Body of pancreas (tissue), 4 donors: ENCODE measurements around the gene BZW1. TPM values are rescaled to one million over a fixed set of nuclear protein-coding genes. Genes with fewer than 3 reads are reported as not detected.

Experiments
- ATAC-seq: fragments of 150-250 bp; one replicate; pipeline ENCODE4 v1.9.1; 2016
- DNase-seq, 4 donors: peaks; one replicate each; pipeline ENCODE4 v3.0.0-alpha.2; 2019
- H3K27ac ChIP-seq, 4 donors: fragments of 200-600 bp; sonication (generic); 1 replicate in 3 of 4; 2 replicates in 1 of 4; pipeline versions ENCODE4 v1.5.1 to v1.6.1; 2016 to 2019; ENCODE audit warnings: mild to moderate bottlenecking in 1 of 4, mixed read lengths in 1 of 4, moderate library complexity in 1 of 4
- H3K27me3 ChIP-seq, 2 donors: fragments of 200-600 bp; sonication (generic); one replicate each; pipeline ENCODE4 v1.6.0; 2016; ENCODE audit warnings: mild to moderate bottlenecking in 1 of 2
- H3K36me3 ChIP-seq, 2 donors: fragments of 200-600 bp; sonication (generic); replicated peaks in 1 of 2; 2 replicates each; pipeline ENCODE4 v1.5.1; 2016; ENCODE audit warnings: low read depth in 2 of 2; ENCODE audit not compliant: insufficient read depth in 1 of 2
- H3K4me1 ChIP-seq: fragments of 200-600 bp; sonication (generic); one replicate; pipeline ENCODE4 v1.6.0; 2016
- H3K4me3 ChIP-seq, 2 donors: fragments of 200-600 bp; sonication (generic); 1 replicate in 1 of 2; 2 replicates in 1 of 2; pipeline ENCODE4 v1.5.1; 2016 to 2019
- H3K9me3 ChIP-seq, 3 donors: fragments of 200-600 bp; sonication (generic); 1 replicate in 2 of 3; 2 replicates in 1 of 3; pipeline ENCODE4 v1.5.1; 2016
- POLR2A ChIP-seq, 3 donors: fragments of 450-650 bp; IDR thresholded peaks; one replicate each; pipeline ENCODE4 v1.6.1; 2016; ENCODE audit warnings: antibody characterized with exemption in 3 of 3, mild to moderate bottlenecking in 2 of 3
- WGBS, 2 donors: methylation state at CpG; one replicate each; pipeline ENCODE4 v1.1.5; 2017; 5-methylcytosine and 5-hydroxymethylcytosine counted together
- intact Hi-C: fragments of 100-400 bp; cut with DNase I; formaldehyde crosslinking; loops from one replicate; pipeline ENCODE4 v1.15.1; 2023
- total RNA-seq, 2 donors: library from RNA; depleted of rRNA; stranded (reverse); fragments of >200 nt; gene quantifications; one replicate each; pipeline ENCODE4 v1.1.0, GENCODE V29; 2016
- TF ChIP-seq, protein P1 (sequence below), 7 experiments: fragments of 450-650 bp in 4 of 7; fragments of 200-600 bp in 3 of 7; sonication (generic) in 3 of 7; IDR thresholded peaks; one replicate each; pipeline ENCODE4 v1.5.1; 2016 to 2019; ENCODE audit warnings: antibody characterized with exemption in 7 of 7

Gene BZW1
- total RNA-seq, 2 donors from 2014 or later: 45.4 to 88.3 TPM

DNA sequence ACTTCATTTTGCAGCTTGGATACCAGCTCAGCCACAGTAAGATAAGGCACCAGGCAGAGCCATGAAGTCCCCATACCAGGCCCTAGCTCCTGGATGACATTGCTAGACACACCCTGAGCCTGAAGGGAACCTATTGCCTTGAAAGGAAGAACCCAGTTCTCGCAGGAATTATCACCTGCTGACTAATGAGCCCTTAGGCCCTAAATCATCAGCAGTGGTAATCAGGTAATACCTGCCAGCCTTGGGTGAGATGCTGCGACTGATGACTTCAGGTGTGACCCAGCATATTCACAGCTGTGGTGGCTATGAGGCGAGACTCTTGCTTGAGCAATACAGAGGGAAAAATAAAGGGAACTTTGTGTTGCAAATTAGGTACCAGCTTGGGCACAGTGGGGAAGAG lies 27.8 kb downstream of the BZW1 start:
- TF ChIP-seq POLR2A (IDR thresholded peaks at IDR 0.05): no peak
- TF ChIP-seq, protein P1, sequence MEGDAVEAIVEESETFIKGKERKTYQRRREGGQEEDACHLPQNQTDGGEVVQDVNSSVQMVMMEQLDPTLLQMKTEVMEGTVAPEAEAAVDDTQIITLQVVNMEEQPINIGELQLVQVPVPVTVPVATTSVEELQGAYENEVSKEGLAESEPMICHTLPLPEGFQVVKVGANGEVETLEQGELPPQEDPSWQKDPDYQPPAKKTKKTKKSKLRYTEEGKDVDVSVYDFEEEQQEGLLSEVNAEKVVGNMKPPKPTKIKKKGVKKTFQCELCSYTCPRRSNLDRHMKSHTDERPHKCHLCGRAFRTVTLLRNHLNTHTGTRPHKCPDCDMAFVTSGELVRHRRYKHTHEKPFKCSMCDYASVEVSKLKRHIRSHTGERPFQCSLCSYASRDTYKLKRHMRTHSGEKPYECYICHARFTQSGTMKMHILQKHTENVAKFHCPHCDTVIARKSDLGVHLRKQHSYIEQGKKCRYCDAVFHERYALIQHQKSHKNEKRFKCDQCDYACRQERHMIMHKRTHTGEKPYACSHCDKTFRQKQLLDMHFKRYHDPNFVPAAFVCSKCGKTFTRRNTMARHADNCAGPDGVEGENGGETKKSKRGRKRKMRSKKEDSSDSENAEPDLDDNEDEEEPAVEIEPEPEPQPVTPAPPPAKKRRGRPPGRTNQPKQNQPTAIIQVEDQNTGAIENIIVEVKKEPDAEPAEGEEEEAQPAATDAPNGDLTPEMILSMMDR (IDR thresholded peaks at IDR 0.05): no peak
- no peak overlapping the region for H3K27ac ChIP-seq
- H3K4me3 ChIP-seq: no peak overlapping the region
- intact Hi-C loops: no loop called here
- WGBS, 2 donors: 87 to 96% methylated on average over 3 of the region's 3 CpGs
- DNase-seq: no peak
- no peaks in the 10 kb centered on the region for H3K36me3 ChIP-seq
- no peaks in the 10 kb centered on the region for H3K27me3 ChIP-seq
- no peaks in the 10 kb centered on the region for H3K4me1 ChIP-seq
- no peaks in the 10 kb centered on the region for H3K9me3 ChIP-seq
- ATAC-seq: no peak

DNA sequence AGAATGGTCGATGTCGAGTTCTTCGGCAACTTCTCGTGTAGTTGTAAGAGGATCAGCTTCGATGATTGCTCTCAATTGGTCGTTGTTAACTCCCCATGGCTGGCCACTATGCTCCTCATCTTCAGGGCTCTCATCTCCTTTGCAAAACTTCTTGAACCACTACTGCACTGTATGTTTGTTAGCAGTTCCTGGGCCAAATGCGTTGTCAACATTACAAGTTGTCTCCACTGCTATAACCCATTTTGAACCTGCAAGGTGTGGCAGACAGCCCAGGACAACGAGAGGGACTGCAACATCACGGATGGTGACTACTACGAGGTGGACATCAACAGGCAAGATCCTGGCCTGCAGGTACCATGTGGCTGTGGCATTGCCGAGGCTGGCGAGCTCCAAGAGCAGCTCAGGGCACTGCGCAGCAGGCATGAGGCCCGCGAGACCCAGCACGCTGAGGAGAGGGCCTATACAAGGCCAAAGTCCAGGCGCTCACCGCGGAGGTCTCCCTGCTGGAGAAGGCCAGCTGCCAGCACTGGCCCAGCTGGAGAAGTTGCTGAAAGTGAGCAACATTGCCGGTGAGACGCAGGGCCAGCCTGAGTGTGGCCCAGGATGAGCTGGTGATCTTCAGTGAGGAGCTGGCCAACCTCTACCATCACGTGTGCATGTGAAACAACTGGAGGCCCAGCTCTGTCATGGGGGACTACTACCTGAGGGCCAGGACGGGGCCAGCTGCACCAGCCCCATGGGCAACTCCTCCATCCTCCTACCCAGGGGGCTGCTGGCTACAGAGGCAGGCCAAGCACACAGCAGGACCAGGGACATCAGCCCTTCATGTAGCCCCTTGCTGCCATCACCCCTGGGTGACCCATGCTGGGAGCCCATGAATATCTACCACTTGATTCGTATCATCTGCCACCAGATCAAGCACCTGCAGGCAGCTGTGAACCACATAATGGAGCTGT lies 32.6 kb downstream of the BZW1 start:
- Histone ChIP-seq H3K36me3 (no peaks in the 10 kb centered on the region), H3K27me3 (no peaks in the 10 kb centered on the region), H3K27ac (no peak overlapping the region), H3K9me3 (no peaks in the 10 kb centered on the region), H3K4me1 (no peaks in the 10 kb centered on the region), H3K4me3 (no peak overlapping the region)
- intact Hi-C loops: no loop called here
- DNase-seq: no peak
- no peak for TF ChIP-seq POLR2A (IDR thresholded peaks at IDR 0.05)
- TF ChIP-seq, protein P1 (IDR thresholded peaks at IDR 0.05): no peak
- no peak for ATAC-seq
- WGBS, 2 donors: 86% methylated on average over 10 to 24 of the region's 24 CpGs

DNA sequence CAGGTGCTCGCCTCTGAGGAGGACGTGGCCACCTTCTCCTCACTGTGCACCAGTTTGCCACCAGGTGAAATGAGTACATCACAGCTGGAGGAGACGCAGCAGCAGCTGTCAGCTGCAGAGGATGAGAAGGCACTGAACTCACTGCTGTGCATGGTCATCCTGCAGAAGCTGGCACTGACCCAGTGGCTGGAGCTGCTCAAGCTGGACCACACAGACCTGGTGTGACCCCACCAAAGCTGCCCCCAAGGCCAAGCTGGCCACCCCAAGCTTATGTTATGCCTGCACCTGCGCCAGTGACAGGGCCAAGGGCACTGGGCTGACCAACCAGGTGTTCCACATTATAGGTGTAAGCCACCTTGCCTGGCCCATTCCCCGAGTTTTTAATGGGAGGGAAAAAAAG lies 33.5 kb downstream of the BZW1 start:
- intact Hi-C loops: no loop called here
- no peak for DNase-seq

DNA sequence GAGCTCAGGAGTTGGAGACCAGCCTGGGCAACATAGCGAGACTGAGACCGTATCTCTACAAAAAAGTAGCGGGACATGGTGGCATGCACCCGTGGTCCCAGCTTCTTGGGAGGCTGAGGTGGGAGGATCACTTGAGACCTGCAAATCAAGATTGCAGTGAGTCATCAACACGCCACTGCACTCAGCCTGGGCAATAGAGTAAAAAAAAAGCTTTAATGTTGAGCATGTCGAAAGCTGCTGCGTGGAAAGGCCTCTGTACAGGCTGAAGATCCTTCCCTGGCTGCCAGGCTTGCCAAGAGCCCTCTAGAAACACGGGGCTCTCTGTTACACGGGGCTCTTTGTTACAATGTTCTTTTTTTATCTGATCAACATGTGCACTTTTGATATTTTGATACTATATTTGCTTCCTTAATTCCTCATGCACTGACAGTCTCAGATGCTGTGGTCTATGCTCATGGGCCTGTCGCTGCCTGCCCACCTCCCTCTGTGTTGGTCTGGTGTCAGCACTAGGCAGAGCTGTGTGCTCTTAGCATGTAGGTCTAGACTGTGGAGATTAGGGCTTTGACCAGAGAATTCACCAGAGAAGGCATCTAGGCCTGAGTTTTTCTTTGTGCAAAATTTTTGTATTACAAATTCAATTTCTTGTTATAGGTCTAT lies 34.1 kb downstream of the BZW1 start:
- intact Hi-C loops: no loop called here
- Histone ChIP-seq H3K9me3 (no peaks in the 10 kb centered on the region), H3K36me3 (no peaks in the 10 kb centered on the region), H3K4me3 (no peak overlapping the region), H3K4me1 (no peaks in the 10 kb centered on the region), H3K27me3 (no peaks in the 10 kb centered on the region), H3K27ac (no peak overlapping the region)
- WGBS, 2 donors: 86 to 94% methylated on average over 8 to 10 of the region's 10 CpGs
- TF ChIP-seq POLR2A (IDR thresholded peaks at IDR 0.05): no peak
- TF ChIP-seq, protein P1 (IDR thresholded peaks at IDR 0.05): no peak
- no peak for DNase-seq
- ATAC-seq: no peak

More for the DNA sequence above, 33.5 kb downstream of the BZW1 start:
- no peaks in the 10 kb centered on the region for H3K4me1 ChIP-seq
- WGBS, 2 donors: 73 to 76% methylated on average over 3 to 4 of the region's 5 CpGs
- H3K36me3 ChIP-seq: no peaks in the 10 kb centered on the region
- no peak overlapping the region for H3K27ac ChIP-seq
- H3K9me3 ChIP-seq: no peaks in the 10 kb centered on the region
- TF ChIP-seq, protein P1 (IDR thresholded peaks at IDR 0.05): no peak
- no peak for TF ChIP-seq POLR2A (IDR thresholded peaks at IDR 0.05)
- no peak for ATAC-seq
- H3K27me3 ChIP-seq: no peaks in the 10 kb centered on the region
- H3K4me3 ChIP-seq: no peak overlapping the region
